PC-3 (cell line): ENCODE data around the gene KCNT1. TPM values are rescaled to one million over a fixed set of nuclear protein-coding genes. Genes with fewer than 3 reads are reported as not detected.

Source experiments
- ATAC-seq: fragments of 200-7000 bp; cut with Tn5 transposase; 2 replicates; pipeline ENCODE4 v1.9.1; 2020; ENCODE audit warnings: mild to moderate bottlenecking, moderate library complexity
- BruUV-seq: library from RNA; stranded (reverse); fragments of 400-500 nt; replicated peaks from 2 replicates; lab custom pipeline; 2021; lab: Mats Ljungman, UMichigan
- CTCF ChIA-PET: fragments of 300-600 bp; sonication (Branson Sonifier 250); formaldehyde crosslinking; loops from one replicate; lab custom pipeline; 2022; ENCODE audit warnings: antibody characterized with exemption; lab: Charles Lee
- POLR2A ChIA-PET: fragments of 300-600 bp; sonication (Branson Sonifier 250); formaldehyde crosslinking; loops from one replicate; lab custom pipeline; 2022; ENCODE audit warnings: antibody characterized with exemption; ENCODE audit not compliant: unreplicated experiment; lab: Charles Lee
- DNase-seq: peaks from one replicate; pipeline ENCODE4 v3.0.0-alpha.2; 2015
- H2AFZ ChIP-seq: fragments of 300-600 bp; sonication (generic); 2 replicates; pipeline ENCODE4 v1.6.0; 2016; ENCODE audit warnings: antibody characterized with exemption, low read length
- H3F3A ChIP-seq: fragments of 300-600 bp; sonication (generic); one replicate; pipeline ENCODE4 v1.6.0; 2017; ENCODE audit warnings: antibody characterized with exemption, low read length, control low read depth, mild to moderate bottlenecking; ENCODE audit not compliant: unreplicated experiment
- H3K27ac ChIP-seq: fragments of 300-600 bp; sonication (generic); 2 replicates; pipeline ENCODE4 v1.5.1; 2016; ENCODE audit warnings: mild to moderate bottlenecking, low read length
- H3K27me3 ChIP-seq: fragments of 300-600 bp; sonication (generic); 2 replicates; pipeline ENCODE4 v1.6.1; 2016; ENCODE audit warnings: low read length, mixed read lengths
- H3K36me3 ChIP-seq: fragments of 300-600 bp; sonication (generic); 2 replicates; pipeline ENCODE4 v1.6.1; 2016; ENCODE audit warnings: low read depth, mixed run types, low read length, mixed read lengths
- H3K4me1 ChIP-seq: fragments of 300-600 bp; sonication (generic); 2 replicates; pipeline ENCODE4 v1.5.1; 2016; ENCODE audit warnings: low read length; ENCODE audit not compliant: insufficient read depth
- H3K4me2 ChIP-seq: fragments of 300-600 bp; sonication (generic); 2 replicates; pipeline ENCODE4 v1.6.0; 2016; ENCODE audit warnings: low read length
- H3K4me3 ChIP-seq: fragments of 300-600 bp; sonication (generic); 2 replicates; pipeline ENCODE4 v1.5.1; 2016; ENCODE audit warnings: mild to moderate bottlenecking, low read length, mixed read lengths
- H3K79me2 ChIP-seq: fragments of 300-600 bp; sonication (generic); 2 replicates; pipeline ENCODE4 v1.6.1; 2017; ENCODE audit warnings: low read length, mixed read lengths
- H3K9ac ChIP-seq: fragments of 300-600 bp; sonication (generic); 2 replicates; pipeline ENCODE4 v1.6.0; 2016; ENCODE audit warnings: mild to moderate bottlenecking, low read length
- H3K9me2 ChIP-seq: fragments of 300-600 bp; sonication (generic); replicated peaks from 2 replicates; pipeline ENCODE4 v1.6.1; 2016; ENCODE audit warnings: mixed run types, low read length, mixed read lengths
- H3K9me3 ChIP-seq: fragments of 300-600 bp; sonication (generic); 2 replicates; pipeline ENCODE4 v1.6.1; 2016; ENCODE audit warnings: low read length, mixed read lengths
- H4K20me1 ChIP-seq: fragments of 300-600 bp; sonication (generic); 2 replicates; pipeline ENCODE4 v1.6.1; 2016; ENCODE audit warnings: low read length, mixed read lengths
- CTCF ChIP-seq: fragments of 300-600 bp; sonication (generic); conservative IDR thresholded peaks from 2 replicates; pipeline ENCODE4 v1.5.1; 2017; ENCODE audit warnings: antibody characterized with exemption, low read depth, mild to moderate bottlenecking, low read length
- EZH2 ChIP-seq: fragments of 300-600 bp; sonication (generic); IDR thresholded peaks from one replicate; pipeline ENCODE4 v1.6.1; 2017; ENCODE audit warnings: antibody characterized with exemption, mild to moderate bottlenecking, low read length; ENCODE audit not compliant: unreplicated experiment
- EZH2phosphoT487 ChIP-seq: fragments of 300-600 bp; sonication (generic); IDR thresholded peaks from 2 replicates; pipeline ENCODE4 v1.6.1; 2018; ENCODE audit warnings: mild to moderate bottlenecking, antibody characterized with exemption, low read length, borderline replicate concordance
- intact Hi-C: fragments of 100-400 bp; cut with micrococcal nuclease; formaldehyde crosslinking; loops from 2 replicates; pipeline ENCODE4 v1.9.0; 2023
- total RNA-seq: library from RNA; depleted of rRNA; stranded (reverse); fragments of >200 nt; gene quantifications from 2 replicates; pipeline ENCODE4 v1.2.3, GENCODE V29; 2014

Gene KCNT1
- total RNA-seq, 1 experiment from 2014 or later, result not detected

- intact Hi-C loops, result no loop called here
- Histone ChIP-seq H3K4me3 (no peak overlapping the region), H3K36me3 (no peaks in the 10 kb centered on the region), H2AFZ (no peak overlapping the region), H3K9me2 (no peaks in the 10 kb centered on the region), H4K20me1 (no peaks in the 10 kb centered on the region), H3K27ac (no peak overlapping the region), H3K9ac (no peak overlapping the region), H3K9me3 (no peaks in the 10 kb centered on the region), H3K4me2 (no peak overlapping the region), H3K4me1 (no peaks in the 10 kb centered on the region), H3F3A (no peaks in the 10 kb centered on the region), H3K27me3 (no peaks in the 10 kb centered on the region), H3K79me2 (no peaks in the 10 kb centered on the region)
- CTCF ChIA-PET, result no interaction called here
- TF ChIP-seq EZH2 (no peak), EZH2phosphoT487 (no peak), CTCF (no peak)
- POLR2A ChIA-PET, result no interaction called here
- DNase-seq (no peak), ATAC-seq (no peak)
- BruUV-seq, result no TSS peak
Measured at GRCh38 chr9:135804581-135805421, 102.8 kb downstream of the KCNT1 start.

GRCh38 chr9:135805422-135806022, 103.5 kb downstream of the KCNT1 start:
- Histone ChIP-seq H3K27me3 (no peaks in the 10 kb centered on the region), H3K4me1 (no peaks in the 10 kb centered on the region), H3F3A (no peaks in the 10 kb centered on the region), H3K4me3 (no peak overlapping the region), H3K36me3 (no peaks in the 10 kb centered on the region), H3K9ac (no peak overlapping the region), H3K9me2 (no peaks in the 10 kb centered on the region), H3K9me3 (no peaks in the 10 kb centered on the region), H3K4me2 (no peak overlapping the region), H3K27ac (no peak overlapping the region), H3K79me2 (no peaks in the 10 kb centered on the region), H2AFZ (no peak overlapping the region), H4K20me1 (no peaks in the 10 kb centered on the region)
- ChIA-PET POLR2A (no interaction called here), CTCF (no interaction called here)
- no peak for DNase-seq
- no peak for TF ChIP-seq CTCF
- TF ChIP-seq EZH2, result no peak
- no peak for TF ChIP-seq EZH2phosphoT487
- BruUV-seq, result no TSS peak
- intact Hi-C loops, result no loop called here
- ATAC-seq, result no peak

- Histone ChIP-seq H3K9ac (no peak overlapping the region), H3K79me2 (no peaks in the 10 kb centered on the region), H3K36me3 (peaks cover 5% of the 10 kb centered on the region; the same call in 1 of the 2 replicates), H3K4me3 (no peak overlapping the region), H3K27me3 (no peaks in the 10 kb centered on the region), H4K20me1 (no peaks in the 10 kb centered on the region), H3K27ac (no peak overlapping the region), H3K4me1 (no peaks in the 10 kb centered on the region), H2AFZ (no peak overlapping the region), H3K4me2 (no peak overlapping the region), H3K9me2 (no peaks in the 10 kb centered on the region), H3K9me3 (no peaks in the 10 kb centered on the region), H3F3A (no peaks in the 10 kb centered on the region)
- ChIA-PET POLR2A (no interaction called here), CTCF (no interaction called here)
- no peak for DNase-seq
- intact Hi-C loops, result no loop called here
- no peak for TF ChIP-seq CTCF
- BruUV-seq, result no TSS peak
- ATAC-seq, result no peak
Measured at GRCh38 chr9:135809166-135809565, 107.2 kb downstream of the KCNT1 start.
